ENCODE measurements around the gene NCAM1.

Gene NCAM1

GRCh38 chr11:113260096-113260425 is 298.8 kb downstream of the NCAM1 start:
- no peak for DNase-seq

DNA sequence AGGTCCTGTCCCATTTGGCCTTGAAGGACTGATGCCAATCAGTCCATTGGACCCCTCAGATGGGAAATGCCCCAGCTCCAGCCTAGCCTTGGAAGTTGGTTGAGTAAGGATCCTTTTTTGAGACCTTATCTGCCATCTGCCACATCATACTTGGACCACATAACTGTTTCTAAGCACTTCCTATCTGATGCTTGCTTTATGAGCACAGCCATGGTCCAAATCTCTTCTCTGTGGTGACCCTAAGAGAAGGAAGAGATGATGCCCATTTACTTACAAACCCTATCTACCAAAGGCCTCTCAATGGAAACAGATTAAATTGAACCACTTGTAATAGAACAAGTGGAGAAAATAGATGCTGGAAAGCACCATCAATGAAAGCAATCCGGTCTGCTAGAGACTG is 299.3 kb downstream of the NCAM1 start:
- no peak for DNase-seq

DNA sequence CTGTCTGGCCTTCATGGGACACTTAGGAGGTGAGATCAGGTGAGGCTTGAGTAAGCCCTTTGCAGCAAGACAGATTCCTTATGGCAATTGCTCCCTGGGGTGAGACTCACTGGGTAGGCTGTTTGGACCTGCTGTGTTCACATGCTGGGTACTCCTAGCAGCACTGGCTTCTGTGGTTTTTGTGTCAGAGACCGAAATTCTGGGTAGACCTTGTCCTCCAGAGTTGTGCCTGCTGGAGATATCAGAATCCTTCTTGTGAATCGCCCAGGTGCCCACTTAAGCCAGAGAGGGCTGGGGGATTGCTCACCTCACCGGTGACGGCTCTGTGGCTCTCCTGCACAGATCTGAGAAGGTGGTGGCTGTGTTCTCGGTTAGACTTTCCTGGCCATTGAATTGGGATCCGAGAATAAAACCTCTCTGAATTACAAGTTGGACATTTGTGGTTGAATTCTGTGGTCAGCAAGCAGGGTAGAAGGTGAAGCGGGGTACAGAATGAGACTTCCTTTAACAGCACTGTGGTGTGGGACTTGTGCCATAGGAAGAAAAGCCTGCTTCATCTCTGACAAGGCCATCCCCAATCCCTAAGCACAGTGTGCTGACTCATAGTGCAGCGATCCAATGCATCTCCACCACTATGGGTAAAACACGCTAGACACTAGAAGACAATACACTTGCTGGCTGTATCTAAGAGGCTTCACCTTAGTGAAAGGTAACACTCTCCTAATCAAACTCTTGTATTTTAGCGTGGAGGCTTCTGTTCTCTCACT is 300.7 kb downstream of the NCAM1 start:
- DNase-seq, result peak; percentile 24

GRCh38 chr11:113262594-113262993 is 301.4 kb downstream of the NCAM1 start:
- no peak for DNase-seq

GRCh38 chr11:113263458-113264259 is 302.4 kb downstream of the NCAM1 start:
- peak; percentile 51 for DNase-seq

DNA sequence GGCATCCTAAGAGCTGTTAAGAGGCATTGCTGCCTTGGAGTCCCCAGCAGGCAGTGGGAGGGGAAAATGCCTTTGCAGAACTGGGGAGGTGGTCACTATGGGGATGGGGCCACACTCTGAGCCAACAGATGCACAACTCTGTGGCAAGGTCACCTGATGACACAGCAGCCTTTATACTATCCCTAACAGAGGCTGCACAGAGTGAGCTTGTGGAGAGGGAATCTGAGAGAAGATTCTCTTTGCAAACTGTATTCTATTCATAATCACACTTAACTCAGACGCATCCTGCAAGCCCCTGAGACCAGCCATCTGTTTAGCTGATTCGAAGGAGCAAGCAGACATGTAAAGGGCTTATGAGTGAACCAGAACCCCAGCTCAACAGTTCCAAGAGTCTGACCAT is 304.1 kb downstream of the NCAM1 start:
- no peak for DNase-seq

DNA sequence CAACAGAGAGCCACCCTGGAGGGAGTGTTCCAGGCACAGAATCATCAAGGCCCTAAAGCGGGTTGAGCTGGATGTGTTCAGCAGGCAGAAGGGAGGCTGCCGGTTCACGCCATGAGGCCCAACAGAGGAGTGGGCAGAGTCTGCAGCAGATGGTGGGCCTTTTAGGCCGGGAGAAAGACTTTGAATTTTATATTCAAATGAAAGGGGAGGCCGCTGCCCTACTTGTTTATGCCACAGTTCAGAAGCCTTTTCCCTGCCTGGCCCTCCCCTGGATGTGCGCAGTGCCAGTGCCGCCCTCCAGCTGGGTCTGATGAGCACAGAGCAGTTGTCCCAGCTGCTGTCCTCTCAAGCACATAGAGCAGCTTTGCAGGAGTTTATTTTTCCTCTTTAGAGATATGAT is 306.3 kb downstream of the NCAM1 start:
- no peak for DNase-seq

- no peak for DNase-seq
These were observed 307.9 kb downstream of the NCAM1 start for GRCh38 chr11:113269096-113269495.

GRCh38 chr11:113269636-113270035 is 308.4 kb downstream of the NCAM1 start:
- no peak for DNase-seq

DNA sequence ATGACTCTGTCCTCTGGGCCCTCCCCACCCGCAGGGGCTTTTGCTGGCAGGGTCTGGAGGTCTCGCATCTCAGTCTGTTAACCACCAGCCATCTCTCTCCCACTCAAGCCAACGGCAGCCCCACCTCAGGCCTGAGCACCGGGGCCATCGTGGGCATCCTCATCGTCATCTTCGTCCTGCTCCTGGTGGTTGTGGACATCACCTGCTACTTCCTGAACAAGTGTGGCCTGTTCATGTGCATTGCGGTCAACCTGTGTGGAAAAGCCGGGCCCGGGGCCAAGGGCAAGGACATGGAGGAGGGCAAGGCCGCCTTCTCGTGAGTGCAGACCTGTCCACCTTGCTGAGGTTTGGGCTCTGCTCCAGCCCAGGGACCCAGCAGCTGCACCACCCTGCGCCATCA is 308.9 kb downstream of the NCAM1 start:
- no peak for DNase-seq

- DNase-seq, result no peak
These were observed 310.5 kb downstream of the NCAM1 start for GRCh38 chr11:113271551-113272245.

GRCh38 chr11:113272281-113272680 is 311.1 kb downstream of the NCAM1 start:
- DNase-seq, result no peak

- DNase-seq, result no peak
These were observed 311.9 kb downstream of the NCAM1 start for GRCh38 chr11:113272927-113273615.

DNA sequence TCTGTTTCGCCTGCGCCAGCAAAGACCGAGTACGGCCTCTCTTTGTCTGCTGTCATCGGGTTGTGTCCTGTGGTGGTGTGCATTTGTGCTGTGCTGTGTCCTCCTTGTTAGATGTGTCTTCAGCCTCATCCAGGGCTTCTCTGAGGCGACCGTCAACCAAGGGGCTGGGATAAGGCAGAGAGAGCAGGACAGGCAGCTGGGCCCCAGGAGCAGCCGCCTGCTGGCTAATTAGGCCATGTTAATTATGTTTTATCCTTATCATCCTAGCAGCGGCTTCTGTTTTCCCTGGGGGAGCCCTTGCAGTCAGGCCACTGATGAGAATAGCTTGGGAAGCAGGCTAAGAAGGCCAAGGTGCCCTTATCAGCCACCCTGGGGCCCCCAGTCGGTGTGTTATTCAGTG is 312.5 kb downstream of the NCAM1 start:
- no peak for DNase-seq

- no peak for DNase-seq
These were observed 313.7 kb downstream of the NCAM1 start for GRCh38 chr11:113274713-113275582.

DNA sequence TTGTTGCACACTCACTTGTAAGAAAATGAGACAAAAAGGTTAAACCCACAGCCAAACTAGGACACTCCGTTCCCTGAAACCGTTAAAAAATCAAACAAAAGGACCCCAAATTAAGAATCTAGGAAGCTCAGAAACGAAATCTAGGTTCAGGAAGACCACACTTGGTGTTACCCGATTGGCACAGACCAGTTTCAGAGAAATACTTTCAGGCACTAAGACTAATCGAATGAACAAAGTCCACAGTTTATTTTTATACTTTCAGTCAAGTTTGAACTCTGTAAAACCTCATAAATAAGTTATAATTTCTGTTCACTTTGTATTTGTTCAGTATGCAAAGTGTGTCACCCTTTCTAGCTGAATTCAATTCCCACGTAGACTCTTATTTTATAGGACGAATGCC is 314.4 kb downstream of the NCAM1 start:
- DNase-seq, result no peak

DNA sequence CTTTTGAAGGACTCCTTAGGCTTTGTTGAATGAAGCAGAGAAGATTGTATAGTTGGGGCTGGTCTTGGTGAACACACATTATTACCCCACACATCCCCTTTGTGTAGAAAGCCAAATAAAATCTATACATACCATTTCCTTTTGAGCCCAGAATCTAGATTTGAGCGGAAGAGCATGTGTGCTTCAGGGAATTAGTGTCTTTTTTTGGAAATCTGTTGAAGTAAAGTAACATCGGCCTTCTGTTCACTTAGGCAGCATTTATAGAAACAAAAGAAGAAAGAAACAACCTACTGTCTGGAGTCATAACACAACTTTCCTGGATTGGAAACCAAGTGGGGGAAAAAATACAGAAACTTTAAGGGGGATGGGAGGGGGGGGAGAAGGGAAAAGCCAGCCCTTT is 315.2 kb downstream of the NCAM1 start:
- no peak for DNase-seq

- no peak for DNase-seq
These were observed 316.7 kb downstream of the NCAM1 start for GRCh38 chr11:113277907-113278306.

GRCh38 chr11:113278481-113278880 is 317.3 kb downstream of the NCAM1 start:
- DNase-seq, result no peak

DNA sequence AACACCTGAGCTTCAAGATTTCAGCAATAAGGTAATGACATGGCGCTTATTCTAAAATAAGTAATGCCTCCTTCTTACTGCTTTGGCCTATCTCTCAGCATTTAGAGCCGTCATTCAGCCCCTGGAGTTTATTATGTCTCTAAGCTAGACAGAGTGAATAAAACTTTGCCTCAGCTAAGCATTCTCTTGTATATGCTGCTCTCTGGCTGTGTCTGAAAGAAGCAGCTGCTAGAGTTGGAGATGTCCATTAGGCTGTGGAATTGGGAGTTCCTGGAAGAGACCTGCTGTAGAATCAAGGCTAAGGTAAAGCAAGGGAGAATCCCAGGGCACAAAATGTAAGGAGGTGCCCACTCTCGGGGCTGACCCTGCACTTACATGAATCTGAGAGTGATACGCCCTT is 317.7 kb downstream of the NCAM1 start:
- no peak for DNase-seq

DNA sequence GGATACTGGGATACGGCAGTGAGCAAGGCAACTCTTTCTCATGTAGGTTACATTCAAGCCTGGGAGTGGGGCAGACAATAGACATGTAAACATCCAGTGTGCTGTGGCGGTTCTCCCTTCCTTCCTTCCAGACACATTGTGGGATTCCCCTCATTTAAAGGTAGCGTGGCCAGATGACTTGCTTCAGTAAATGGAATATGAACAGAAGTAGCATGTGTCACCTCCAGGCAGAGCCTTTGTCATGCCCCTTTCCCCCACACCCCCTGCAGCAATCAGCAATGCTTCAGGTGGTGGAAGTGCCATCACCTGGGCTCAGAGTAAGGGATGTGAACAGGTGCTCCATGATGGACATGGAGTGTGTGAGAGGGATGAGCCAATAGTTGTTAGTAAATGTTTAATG is 318.4 kb downstream of the NCAM1 start:
- DNase-seq, result no peak

Data from fibroblast of skin of back (primary cell).